ENCODE measurements around the gene RCC1.
A peak's percentile ranks its signal among the peaks of the same experiment; 100 is the strongest.
"Not testable (repeated sequence)": the region's sequence is repeated elsewhere in the genome, so short reads cannot be mapped to it uniquely, and the experiment has no call there.

The RCC1 gene

DNA sequence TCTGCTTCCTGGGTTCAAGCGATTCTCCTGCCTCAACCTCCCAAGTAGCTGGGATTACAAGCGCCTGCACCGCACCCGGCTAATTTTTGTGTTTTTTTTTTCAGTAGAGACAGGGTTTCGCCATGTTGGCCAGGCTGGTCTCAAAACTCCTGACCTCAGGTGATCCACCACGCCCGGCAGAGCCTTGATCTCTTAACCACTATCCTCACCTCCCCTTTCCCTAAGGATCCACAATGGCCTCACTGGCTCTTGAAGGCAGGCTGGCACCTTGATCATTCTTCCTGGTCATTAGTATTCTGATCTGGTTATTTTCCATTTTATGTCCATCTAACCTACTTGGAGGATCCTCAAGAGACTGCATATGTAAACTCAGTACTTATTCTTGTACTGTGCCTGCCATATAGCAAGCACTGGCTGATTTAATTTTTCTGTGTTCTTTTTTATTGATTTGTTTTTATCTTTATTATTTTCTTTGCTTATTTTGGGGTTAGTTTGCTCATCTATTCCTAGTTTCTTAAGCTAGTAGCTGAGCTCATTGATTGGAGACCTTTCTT is 6.3 kb downstream of the RCC1 start:
- no peak for DNase-seq

GRCh38 chr1:28514445-28514933 is 8.6 kb downstream of the RCC1 start:
- not testable (repeated sequence) for DNase-seq

- DNase-seq: no peak
Measured at GRCh38 chr1:28516518-28516956, 10.7 kb downstream of the RCC1 start.

DNA sequence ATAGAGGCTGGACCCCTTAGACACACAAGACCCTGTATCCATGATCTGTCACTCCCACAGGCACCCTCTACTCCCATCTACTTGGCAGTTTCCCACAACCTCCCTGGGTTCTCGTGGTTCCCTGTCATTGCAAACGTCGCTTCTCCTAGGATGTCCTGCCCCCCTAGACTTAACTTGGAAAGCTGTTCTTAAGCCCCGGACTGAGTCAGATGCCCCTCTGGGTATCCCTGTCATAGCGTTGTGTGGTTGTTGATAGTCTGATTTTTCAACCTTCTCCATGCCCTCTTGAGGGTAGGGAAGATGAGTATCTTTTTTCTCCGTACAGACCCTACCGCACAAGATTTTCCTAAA is 11.8 kb downstream of the RCC1 start:
- no peak for DNase-seq

GRCh38 chr1:28518000-28518744 is 12.3 kb downstream of the RCC1 start:
- DNase-seq: peak in 1 of 2 experiments; percentile 56

GRCh38 chr1:28518745-28519341 is 13.0 kb downstream of the RCC1 start:
- no peak for DNase-seq

DNA sequence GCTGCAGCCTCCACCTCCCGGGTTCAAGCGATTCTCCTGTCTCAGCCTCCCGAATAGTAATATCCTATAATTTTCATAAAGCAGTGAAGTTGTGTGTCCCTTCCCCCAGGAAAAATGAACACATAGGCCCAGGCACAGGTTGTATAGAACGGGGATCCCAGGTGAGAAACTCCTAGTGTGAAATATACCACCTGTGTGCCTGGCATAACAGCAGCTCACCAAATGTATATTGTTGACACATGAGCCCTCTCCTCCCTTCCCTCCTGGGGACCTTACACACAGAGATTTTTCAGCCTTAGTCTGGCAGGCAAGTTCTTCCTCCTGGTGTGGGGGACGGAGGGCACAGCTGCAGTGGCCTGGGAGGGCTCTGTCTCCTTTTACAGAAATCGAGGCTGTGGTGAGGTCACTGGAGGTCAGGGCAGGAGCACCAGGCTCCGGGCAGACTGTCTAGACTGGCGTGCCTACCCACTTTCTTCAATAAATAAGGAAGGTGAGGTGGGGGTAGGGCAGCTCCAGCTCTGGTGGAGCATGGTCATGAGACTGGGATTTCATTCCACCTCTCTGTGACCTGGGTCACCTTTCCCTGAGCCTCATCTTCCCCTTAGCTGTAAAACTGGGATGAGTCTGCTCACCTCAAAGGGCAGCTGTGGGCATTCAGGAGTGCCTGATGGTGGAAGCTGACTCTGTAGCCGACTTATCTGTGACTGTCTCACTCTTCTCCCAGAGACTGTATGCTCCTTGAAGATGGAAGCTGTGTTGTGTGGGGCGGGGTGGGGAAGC is 14.3 kb downstream of the RCC1 start:
- no peak for DNase-seq

GRCh38 chr1:28520796-28521195 is 15.0 kb downstream of the RCC1 start:
- not testable (repeated sequence) for DNase-seq

DNA sequence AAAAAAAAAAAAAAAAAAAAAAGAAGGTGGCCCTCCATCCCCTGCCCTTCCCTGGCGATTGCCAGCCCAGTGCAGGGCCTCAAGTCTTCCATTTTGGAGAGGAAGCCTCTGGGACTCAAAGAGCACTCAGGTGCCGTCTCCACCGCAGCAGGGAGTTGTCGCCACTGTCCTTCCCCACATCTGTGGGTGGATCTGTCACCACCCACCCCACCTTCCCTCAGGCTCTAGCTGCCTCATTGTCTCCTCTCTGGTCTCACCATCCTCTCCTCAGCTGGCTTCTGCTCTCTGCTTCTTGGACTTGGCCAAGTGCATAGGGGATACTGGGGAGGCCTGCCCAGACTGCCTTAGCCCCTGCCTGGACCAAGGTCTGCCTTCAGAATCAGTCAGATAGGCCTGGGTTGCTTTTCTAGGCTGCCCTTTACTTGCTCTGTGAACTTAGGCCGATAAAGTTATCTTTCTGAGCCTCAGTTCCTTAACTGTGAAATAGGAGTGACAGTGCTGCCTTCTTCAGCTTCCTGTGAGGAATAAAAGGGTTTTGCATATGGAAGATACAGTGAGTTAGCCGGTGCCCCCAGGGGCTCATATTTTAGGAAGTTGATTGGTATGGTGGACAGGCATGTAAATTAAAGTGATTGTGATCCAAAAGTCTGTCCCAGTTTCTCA is 15.8 kb downstream of the RCC1 start:
- DNase-seq: no peak

DNA sequence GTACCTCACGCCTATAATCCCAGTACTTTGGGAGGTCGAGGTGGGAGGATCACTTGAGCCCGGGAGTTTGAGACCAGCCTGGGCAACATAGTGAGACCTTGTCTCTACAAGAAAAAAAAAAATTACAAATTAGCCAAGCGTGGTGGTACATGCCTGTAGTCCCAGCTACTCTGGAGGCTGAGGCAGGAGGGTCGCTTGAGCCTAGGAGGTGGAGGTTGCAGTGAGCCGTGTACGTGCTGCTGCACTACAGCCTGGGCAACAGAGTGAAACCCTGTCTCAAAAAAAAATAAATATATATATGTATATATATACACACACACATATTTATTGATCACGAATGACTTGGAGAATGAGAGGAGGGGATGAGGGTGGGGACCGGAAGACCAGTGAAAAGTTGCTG is 16.7 kb downstream of the RCC1 start:
- not testable (repeated sequence) for DNase-seq

DNA sequence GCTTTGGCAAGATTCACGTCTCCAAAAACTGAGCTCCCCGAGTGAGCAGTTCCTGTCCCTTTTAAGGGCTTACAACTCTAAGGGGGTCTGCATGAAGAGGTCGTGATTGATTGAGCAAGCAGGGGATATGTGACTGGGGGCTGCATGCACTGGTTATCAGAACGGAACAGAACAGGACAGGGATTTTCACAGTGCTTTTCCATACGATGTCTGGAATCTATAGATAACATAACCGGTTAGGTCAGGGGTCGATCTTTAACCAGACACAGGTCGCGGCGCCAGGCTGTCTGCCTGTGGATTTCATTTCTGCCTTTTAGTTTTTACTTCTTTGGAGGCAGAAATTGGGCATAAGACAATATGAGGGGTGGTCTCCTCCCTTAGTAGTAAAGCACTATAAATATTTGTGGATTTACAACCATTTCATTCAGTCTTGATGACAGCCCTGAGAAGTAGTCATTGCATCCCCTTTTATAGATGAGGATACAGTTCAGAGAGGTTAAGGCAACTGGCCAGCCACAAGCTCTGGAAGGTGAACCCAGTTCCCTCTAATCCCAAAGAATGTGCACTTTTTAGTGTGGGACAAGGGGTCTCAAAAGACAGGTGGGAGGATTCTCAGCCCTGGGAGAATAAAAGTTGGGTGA is 19.3 kb downstream of the RCC1 start:
- DNase-seq: not testable (repeated sequence)

DNA sequence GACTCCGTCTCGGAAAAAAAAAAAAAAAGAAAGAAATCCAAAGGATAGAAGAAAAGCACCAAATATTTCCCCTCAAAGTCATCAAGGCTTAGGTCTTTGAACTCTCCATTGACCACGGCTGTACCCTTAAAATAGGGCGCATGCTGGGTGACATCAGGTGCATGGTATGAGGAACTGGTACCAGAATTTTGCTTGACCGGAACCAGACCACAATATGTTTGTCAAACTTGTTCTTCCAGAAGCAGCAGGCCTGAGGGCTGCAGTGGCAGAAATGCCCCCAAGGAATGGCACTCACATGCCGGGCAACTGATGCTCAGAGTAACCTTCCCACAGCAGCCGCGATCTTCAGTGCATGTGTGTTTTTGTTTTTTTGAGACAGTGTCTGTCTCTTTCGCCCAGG is 21.0 kb downstream of the RCC1 start:
- DNase-seq: no peak

DNA sequence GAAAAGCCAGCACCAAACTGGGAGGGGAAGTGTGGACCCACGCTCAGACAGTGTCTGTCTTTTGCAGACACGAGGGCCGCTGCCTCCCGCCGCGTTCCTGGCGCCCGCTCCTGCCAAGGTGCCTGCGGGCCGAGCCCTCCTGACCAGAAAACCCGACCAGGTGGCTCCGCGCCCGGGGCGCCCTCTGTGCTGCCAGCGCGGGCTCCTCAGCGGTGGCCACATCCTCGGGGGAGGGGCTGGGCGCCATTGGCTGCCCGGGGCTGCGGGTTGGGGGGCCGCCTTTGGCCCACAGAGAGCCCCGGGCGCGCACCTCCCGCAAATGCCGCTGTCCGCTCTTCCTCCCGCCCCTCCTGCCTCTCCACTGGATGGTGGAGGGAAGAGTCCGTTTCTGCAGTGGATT is 24.6 kb downstream of the RCC1 start:
- DNase-seq: no peak

GRCh38 chr1:28534671-28535070 is 28.8 kb downstream of the RCC1 start:
- DNase-seq: no peak

GRCh38 chr1:28535180-28535579 is 29.3 kb downstream of the RCC1 start:
- no peak for DNase-seq

GRCh38 chr1:28537457-28538199 is 31.8 kb downstream of the RCC1 start:
- no peak for DNase-seq

- DNase-seq: no peak
Measured at GRCh38 chr1:28538286-28538685, 32.4 kb downstream of the RCC1 start.

- DNase-seq: no peak
Measured at GRCh38 chr1:28540651-28541050, 34.8 kb downstream of the RCC1 start.

GRCh38 chr1:28541414-28542015 is 35.7 kb downstream of the RCC1 start:
- DNase-seq: not testable (repeated sequence)

GRCh38 chr1:28545246-28545628 is 39.4 kb downstream of the RCC1 start:
- no peak for DNase-seq

DNA sequence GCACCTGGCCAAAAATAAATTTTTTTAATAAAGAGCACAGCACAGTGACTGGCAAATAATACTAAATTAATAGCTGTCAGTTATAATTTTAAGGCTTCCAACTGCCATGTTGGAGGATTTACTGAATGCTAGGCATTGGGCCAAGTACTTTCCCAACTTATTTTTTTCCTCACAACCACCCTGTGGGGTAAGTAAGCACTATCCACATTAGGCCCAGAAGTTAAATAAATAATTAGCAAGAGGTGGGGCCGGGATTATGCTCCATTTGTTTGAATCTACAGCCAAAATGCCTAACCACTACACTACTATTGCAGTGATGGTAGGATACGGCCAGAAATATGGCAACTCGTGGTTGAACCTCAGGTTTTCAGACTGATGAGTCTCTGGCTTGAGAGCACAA is 42.5 kb downstream of the RCC1 start:
- DNase-seq: no peak

Measured in cerebellar nuclear complex (tissue), 1 donor.